WTC11 (cell line): ENCODE measurements around the gene GPR62. TPM values are rescaled to one million over a fixed set of nuclear protein-coding genes. Genes with fewer than 3 reads are reported as not detected.

Experiments
- ATAC-seq: fragments of 200-7000 bp; cut with Tn5 transposase; 2 replicates; pipeline ENCODE4 v1.10.0; 2021; ENCODE audit warnings: mild to moderate bottlenecking, moderate library complexity
- CTCF ChIA-PET: fragments of 300-600 bp; sonication (Branson Sonifier 250); formaldehyde crosslinking; loops from one replicate; lab custom pipeline; 2021; ENCODE audit warnings: antibody characterized with exemption; lab: Charles Lee
- POLR2A ChIA-PET: fragments of 350-600 bp; sonication (Branson Sonifier 250); formaldehyde crosslinking; loops from one replicate; lab custom pipeline; 2021; ENCODE audit warnings: antibody characterized with exemption; lab: Charles Lee
- DNase-seq: peaks from one replicate; pipeline ENCODE4 v3.0.0; 2021; ENCODE audit warnings: low spot score
- H3K27ac Mint-ChIP-seq: 2 replicates; pipeline ENCODE4 v1.8.0; 2021; ENCODE audit warnings: mixed read lengths
- H3K27me3 Mint-ChIP-seq: 2 replicates; pipeline ENCODE4 v1.8.0; 2021; ENCODE audit warnings: low read depth, mild to moderate bottlenecking, moderate library complexity, mixed read lengths
- H3K36me3 Mint-ChIP-seq: 2 replicates; pipeline ENCODE4 v1.8.0; 2021; ENCODE audit warnings: mixed read lengths
- H3K4me1 Mint-ChIP-seq: 2 replicates; pipeline ENCODE4 v1.8.0; 2022; ENCODE audit warnings: mixed read lengths
- H3K4me3 Mint-ChIP-seq: 2 replicates; pipeline ENCODE4 v1.8.0; 2021; ENCODE audit warnings: mild to moderate bottlenecking, moderate library complexity, mixed read lengths
- H3K9me3 Mint-ChIP-seq: 2 replicates; pipeline ENCODE4 v1.8.0; 2021; ENCODE audit warnings: mixed read lengths
- CBFB ChIP-seq: sonication (generic); formaldehyde crosslinking; IDR thresholded peaks from 2 replicates; pipeline ENCODE4 v1.8.1; 2022; ENCODE audit warnings: mild to moderate bottlenecking, low read depth, missing genetic modification reagents
- ESRRA ChIP-seq: sonication (generic); formaldehyde crosslinking; IDR thresholded peaks from 2 replicates; pipeline ENCODE4 v1.8.1; 2022; ENCODE audit warnings: mild to moderate bottlenecking, missing genetic modification reagents, borderline replicate concordance
- FOXK1 ChIP-seq: sonication (generic); formaldehyde crosslinking; IDR thresholded peaks from 2 replicates; pipeline ENCODE4 v1.8.0; 2022; ENCODE audit warnings: mild to moderate bottlenecking, moderate library complexity, missing genetic modification reagents
- GRHL2 ChIP-seq: fragments of 250-450 bp; sonication (Bioruptor Pico); IDR thresholded peaks from 2 replicates; pipeline ENCODE4 v1.8.0; 2022; ENCODE audit warnings: mild to moderate bottlenecking, moderate library complexity; ENCODE audit not compliant: insufficient replicate concordance, severe bottlenecking
- HMGA2 ChIP-seq: fragments of 250-450 bp; sonication (Bioruptor Pico); IDR thresholded peaks from 2 replicates; pipeline ENCODE4 v1.4.0; 2021; ENCODE audit warnings: mild to moderate bottlenecking, moderate library complexity
- PRRX2 ChIP-seq: fragments of 250-450 bp; sonication (Bioruptor Pico); IDR thresholded peaks from 2 replicates; pipeline ENCODE4 v1.8.0; 2021; ENCODE audit warnings: mild to moderate bottlenecking
- SMAD4 ChIP-seq: sonication (generic); formaldehyde crosslinking; IDR thresholded peaks from 2 replicates; pipeline ENCODE4 v1.8.0; 2022; ENCODE audit warnings: mild to moderate bottlenecking, missing genetic modification reagents
- SP1 ChIP-seq: sonication (generic); formaldehyde crosslinking; conservative IDR thresholded peaks from 2 replicates; pipeline ENCODE4 v1.8.1; 2022; ENCODE audit warnings: missing genetic modification reagents
- ZNF121 ChIP-seq: sonication (generic); formaldehyde crosslinking; IDR thresholded peaks from 2 replicates; pipeline ENCODE4 v1.8.0; 2023; ENCODE audit warnings: missing genetic modification reagents
- ZNF138 ChIP-seq: sonication (generic); formaldehyde crosslinking; conservative IDR thresholded peaks from 2 replicates; pipeline ENCODE4 v1.8.1; 2022; ENCODE audit warnings: mild to moderate bottlenecking, moderate library complexity, missing genetic modification reagents
- ZNF317 ChIP-seq: sonication (generic); formaldehyde crosslinking; IDR thresholded peaks from 2 replicates; pipeline ENCODE4 v1.8.1; 2023; ENCODE audit warnings: low read depth, mild to moderate bottlenecking, moderate library complexity, missing genetic modification reagents, borderline replicate concordance
- ZNF396 ChIP-seq: fragments of 250-450 bp; sonication (Bioruptor Pico); IDR thresholded peaks from 2 replicates; pipeline ENCODE4 v1.8.0; 2021; ENCODE audit warnings: mild to moderate bottlenecking, moderate library complexity, borderline replicate concordance
- ZNF671 ChIP-seq: fragments of 250-450 bp; sonication (Bioruptor Pico); IDR thresholded peaks from 2 replicates; pipeline ENCODE4 v1.8.0; 2021; ENCODE audit warnings: mild to moderate bottlenecking
- ZSCAN18 ChIP-seq: fragments of 250-450 bp; sonication (Bioruptor Pico); IDR thresholded peaks from 2 replicates; pipeline ENCODE4 v2.1.2; 2022; ENCODE audit warnings: mild to moderate bottlenecking, moderate library complexity
- total RNA-seq: library from RNA; stranded (reverse); gene quantifications from 3 replicates; pipeline ENCODE4 v1.2.3, GENCODE V29; 2021
- TF ChIP-seq, protein P1 (sequence below): sonication (generic); formaldehyde crosslinking; IDR thresholded peaks from 2 replicates; pipeline ENCODE4 v1.8.1; 2023; ENCODE audit warnings: mild to moderate bottlenecking, missing genetic modification reagents, moderate library complexity
- TF ChIP-seq, protein P2 (sequence below): sonication (generic); formaldehyde crosslinking; IDR thresholded peaks from 2 replicates; pipeline ENCODE4 v1.8.1; 2022; ENCODE audit warnings: mild to moderate bottlenecking, missing genetic modification reagents, moderate library complexity, borderline replicate concordance
- TF ChIP-seq, protein P3 (sequence below): sonication (generic); formaldehyde crosslinking; IDR thresholded peaks from 2 replicates; pipeline ENCODE4 v1.8.1; 2023; ENCODE audit warnings: mild to moderate bottlenecking, moderate library complexity, missing genetic modification reagents
- TF ChIP-seq, protein P4 (sequence below): sonication (generic); formaldehyde crosslinking; IDR thresholded peaks from 2 replicates; pipeline ENCODE4 v1.8.0; 2022; ENCODE audit warnings: mild to moderate bottlenecking, missing genetic modification reagents
- TF ChIP-seq, protein P5 (sequence below): sonication (generic); formaldehyde crosslinking; IDR thresholded peaks from 2 replicates; pipeline ENCODE4 v1.8.1; 2023; ENCODE audit warnings: mild to moderate bottlenecking, missing genetic modification reagents, borderline replicate concordance

The GPR62 gene
- total RNA-seq, 1 experiment from 2014 or later: 0.24 TPM

- no peak for TF ChIP-seq ZNF317 (CRISPR knock-in tag)
- no peak for TF ChIP-seq ZNF121 (CRISPR knock-in tag)
- no peak for TF ChIP-seq FOXK1 (CRISPR knock-in tag)
- no peak for TF ChIP-seq ZNF396 (CRISPR knock-in tag)
- TF ChIP-seq ESRRA (CRISPR knock-in tag): no peak
- no peak for TF ChIP-seq CBFB (CRISPR knock-in tag)
Observed at GRCh38 chr3:51985063-51985462, 29.9 kb downstream of the GPR62 start (continued).

DNA sequence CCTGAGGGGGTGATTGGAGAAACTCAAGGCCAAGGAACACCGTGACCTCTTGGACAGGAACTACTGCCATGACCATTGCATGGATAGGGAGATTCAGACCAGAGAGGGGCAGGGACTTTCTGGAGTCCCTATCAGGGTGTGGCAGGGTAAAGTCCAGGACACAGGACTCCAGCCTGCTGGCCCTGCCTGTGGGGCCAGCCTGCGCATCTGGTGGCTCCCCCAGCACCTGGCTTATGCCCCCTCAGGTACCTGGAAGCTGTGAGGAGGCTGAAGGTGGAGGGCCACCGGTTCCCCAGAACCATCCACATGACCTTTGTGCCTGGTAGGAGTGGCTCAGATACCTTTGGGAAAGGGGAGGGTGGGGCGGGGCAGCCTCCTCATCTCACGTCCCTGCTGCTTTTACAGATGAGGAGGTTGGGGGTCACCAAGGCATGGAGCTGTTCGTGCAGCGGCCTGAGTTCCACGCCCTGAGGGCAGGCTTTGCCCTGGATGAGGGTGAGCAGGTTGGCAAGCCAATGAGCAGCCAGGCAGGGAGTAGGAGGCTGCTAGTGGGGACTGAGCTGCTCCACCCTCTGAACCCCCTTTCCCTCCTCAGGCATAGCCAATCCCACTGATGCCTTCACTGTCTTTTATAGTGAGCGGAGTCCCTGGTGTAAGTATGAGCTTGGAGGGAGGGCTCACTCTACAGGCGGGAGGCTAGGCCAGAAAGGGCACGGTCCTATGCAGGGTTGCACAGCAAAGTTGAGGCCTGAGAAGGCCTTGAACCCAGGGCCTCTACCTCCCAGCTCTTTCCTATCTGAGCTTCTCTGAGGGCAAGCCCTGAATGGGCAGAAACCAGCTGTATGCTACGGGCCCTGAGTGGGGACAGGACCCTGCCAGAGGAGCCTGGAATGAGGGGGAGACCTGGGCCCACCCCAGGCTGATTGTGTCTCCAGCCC is 31.1 kb downstream of the GPR62 start:
- CTCF ChIA-PET: interaction anchor here (1.0 to 1.5 kb wide), 3 partner anchors 10 to 167 kb away, joined by 3 to 7 read pairs (median 3); partner anchors contain the start of genes ABHD14B and RPL29
- ATAC-seq (no peak), DNase-seq (no peak)
- no peaks in the 10 kb centered on the region for H3K27me3 Mint-ChIP-seq
- TF ChIP-seq ZSCAN18 (CRISPR knock-in tag): no peak
- TF ChIP-seq, protein P1, sequence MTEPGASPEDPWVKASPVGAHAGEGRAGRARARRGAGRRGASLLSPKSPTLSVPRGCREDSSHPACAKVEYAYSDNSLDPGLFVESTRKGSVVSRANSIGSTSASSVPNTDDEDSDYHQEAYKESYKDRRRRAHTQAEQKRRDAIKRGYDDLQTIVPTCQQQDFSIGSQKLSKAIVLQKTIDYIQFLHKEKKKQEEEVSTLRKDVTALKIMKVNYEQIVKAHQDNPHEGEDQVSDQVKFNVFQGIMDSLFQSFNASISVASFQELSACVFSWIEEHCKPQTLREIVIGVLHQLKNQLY (CRISPR knock-in tag): no peak
- no peak for TF ChIP-seq GRHL2 (CRISPR knock-in tag)
- TF ChIP-seq, protein P2, sequence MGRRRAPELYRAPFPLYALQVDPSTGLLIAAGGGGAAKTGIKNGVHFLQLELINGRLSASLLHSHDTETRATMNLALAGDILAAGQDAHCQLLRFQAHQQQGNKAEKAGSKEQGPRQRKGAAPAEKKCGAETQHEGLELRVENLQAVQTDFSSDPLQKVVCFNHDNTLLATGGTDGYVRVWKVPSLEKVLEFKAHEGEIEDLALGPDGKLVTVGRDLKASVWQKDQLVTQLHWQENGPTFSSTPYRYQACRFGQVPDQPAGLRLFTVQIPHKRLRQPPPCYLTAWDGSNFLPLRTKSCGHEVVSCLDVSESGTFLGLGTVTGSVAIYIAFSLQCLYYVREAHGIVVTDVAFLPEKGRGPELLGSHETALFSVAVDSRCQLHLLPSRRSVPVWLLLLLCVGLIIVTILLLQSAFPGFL (CRISPR knock-in tag): no peak
- TF ChIP-seq, protein P3, sequence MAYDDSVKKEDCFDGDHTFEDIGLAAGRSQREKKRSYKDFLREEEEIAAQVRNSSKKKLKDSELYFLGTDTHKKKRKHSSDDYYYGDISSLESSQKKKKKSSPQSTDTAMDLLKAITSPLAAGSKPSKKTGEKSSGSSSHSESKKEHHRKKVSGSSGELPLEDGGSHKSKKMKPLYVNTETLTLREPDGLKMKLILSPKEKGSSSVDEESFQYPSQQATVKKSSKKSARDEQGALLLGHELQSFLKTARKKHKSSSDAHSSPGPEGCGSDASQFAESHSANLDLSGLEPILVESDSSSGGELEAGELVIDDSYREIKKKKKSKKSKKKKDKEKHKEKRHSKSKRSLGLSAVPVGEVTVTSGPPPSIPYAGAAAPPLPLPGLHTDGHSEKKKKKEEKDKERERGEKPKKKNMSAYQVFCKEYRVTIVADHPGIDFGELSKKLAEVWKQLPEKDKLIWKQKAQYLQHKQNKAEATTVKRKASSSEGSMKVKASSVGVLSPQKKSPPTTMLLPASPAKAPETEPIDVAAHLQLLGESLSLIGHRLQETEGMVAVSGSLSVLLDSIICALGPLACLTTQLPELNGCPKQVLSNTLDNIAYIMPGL (CRISPR knock-in tag): no peak
- H3K9me3 Mint-ChIP-seq: no peaks in the 10 kb centered on the region
- H3K27ac Mint-ChIP-seq: no peak overlapping the region
- POLR2A ChIA-PET: interaction anchor here (0.5 to 1.5 kb wide), 2 partner anchors 10 kb away, joined by 3 read pairs; partner anchors contain the start of gene RPL29
- H3K36me3 Mint-ChIP-seq: peaks cover 3% of the 10 kb centered on the region
- no peak overlapping the region for H3K4me3 Mint-ChIP-seq
- peaks cover 27% of the 10 kb centered on the region for H3K4me1 Mint-ChIP-seq

- CTCF ChIA-PET: interaction anchor here (1.5 kb wide), 1 partner anchor 14 kb away, joined by 7 read pairs; the partner anchor contains the start of gene ABHD14B
- H3K4me1 Mint-ChIP-seq: peaks cover 24% of the 10 kb centered on the region
- no peak overlapping the region for H3K4me3 Mint-ChIP-seq
- H3K36me3 Mint-ChIP-seq: peaks cover 14% of the 10 kb centered on the region
- H3K27me3 Mint-ChIP-seq: no peaks in the 10 kb centered on the region
- 0 out of 2 replicates have a peak, but pooled peaks cover 2% of the 10 kb centered on the region for H3K9me3 Mint-ChIP-seq
- ATAC-seq: no peak
- DNase-seq: no peak
- POLR2A ChIA-PET: interaction anchor here (1.5 kb wide), 1 partner anchor 8 kb away, joined by 3 read pairs; the partner anchor contains the start of gene RPL29
- peak overlapping the region; percentile 48; the same call in 1 of the 2 replicates for H3K27ac Mint-ChIP-seq
- TF ChIP-seq, protein P1 (CRISPR knock-in tag): no peak
- TF ChIP-seq PRRX2 (CRISPR knock-in tag) (no peak), ZNF138 (CRISPR knock-in tag) (no peak), SMAD4 (CRISPR knock-in tag) (no peak), HMGA2 (CRISPR knock-in tag) (no peak), ZNF671 (no peak), SP1 (CRISPR knock-in tag) (no peak)
- TF ChIP-seq, protein P4, sequence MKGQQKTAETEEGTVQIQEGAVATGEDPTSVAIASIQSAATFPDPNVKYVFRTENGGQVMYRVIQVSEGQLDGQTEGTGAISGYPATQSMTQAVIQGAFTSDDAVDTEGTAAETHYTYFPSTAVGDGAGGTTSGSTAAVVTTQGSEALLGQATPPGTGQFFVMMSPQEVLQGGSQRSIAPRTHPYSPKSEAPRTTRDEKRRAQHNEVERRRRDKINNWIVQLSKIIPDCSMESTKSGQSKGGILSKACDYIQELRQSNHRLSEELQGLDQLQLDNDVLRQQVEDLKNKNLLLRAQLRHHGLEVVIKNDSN: no peak
- TF ChIP-seq, protein P5, sequence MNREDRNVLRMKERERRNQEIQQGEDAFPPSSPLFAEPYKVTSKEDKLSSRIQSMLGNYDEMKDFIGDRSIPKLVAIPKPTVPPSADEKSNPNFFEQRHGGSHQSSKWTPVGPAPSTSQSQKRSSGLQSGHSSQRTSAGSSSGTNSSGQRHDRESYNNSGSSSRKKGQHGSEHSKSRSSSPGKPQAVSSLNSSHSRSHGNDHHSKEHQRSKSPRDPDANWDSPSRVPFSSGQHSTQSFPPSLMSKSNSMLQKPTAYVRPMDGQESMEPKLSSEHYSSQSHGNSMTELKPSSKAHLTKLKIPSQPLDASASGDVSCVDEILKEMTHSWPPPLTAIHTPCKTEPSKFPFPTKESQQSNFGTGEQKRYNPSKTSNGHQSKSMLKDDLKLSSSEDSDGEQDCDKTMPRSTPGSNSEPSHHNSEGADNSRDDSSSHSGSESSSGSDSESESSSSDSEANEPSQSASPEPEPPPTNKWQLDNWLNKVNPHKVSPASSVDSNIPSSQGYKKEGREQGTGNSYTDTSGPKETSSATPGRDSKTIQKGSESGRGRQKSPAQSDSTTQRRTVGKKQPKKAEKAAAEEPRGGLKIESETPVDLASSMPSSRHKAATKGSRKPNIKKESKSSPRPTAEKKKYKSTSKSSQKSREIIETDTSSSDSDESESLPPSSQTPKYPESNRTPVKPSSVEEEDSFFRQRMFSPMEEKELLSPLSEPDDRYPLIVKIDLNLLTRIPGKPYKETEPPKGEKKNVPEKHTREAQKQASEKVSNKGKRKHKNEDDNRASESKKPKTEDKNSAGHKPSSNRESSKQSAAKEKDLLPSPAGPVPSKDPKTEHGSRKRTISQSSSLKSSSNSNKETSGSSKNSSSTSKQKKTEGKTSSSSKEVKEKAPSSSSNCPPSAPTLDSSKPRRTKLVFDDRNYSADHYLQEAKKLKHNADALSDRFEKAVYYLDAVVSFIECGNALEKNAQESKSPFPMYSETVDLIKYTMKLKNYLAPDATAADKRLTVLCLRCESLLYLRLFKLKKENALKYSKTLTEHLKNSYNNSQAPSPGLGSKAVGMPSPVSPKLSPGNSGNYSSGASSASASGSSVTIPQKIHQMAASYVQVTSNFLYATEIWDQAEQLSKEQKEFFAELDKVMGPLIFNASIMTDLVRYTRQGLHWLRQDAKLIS (CRISPR knock-in tag): no peak
Observed at GRCh38 chr3:51987568-51987967, 32.4 kb downstream of the GPR62 start.
